ENCODE data around the gene HSF2BP. TPM values are rescaled to one million over a fixed set of nuclear protein-coding genes. Genes with fewer than 3 reads are reported as not detected.

The HSF2BP gene
- total and polyA plus RNA-seq, 2 donors (not counting 1 experiment from before 2014, with no cell fraction given), result 0.49 TPM

GRCh38 chr21:43702785-43703034 is 43.4 kb upstream of the HSF2BP start:
- Histone ChIP-seq H4K20me1 (ENCODE audit: control insufficient read depth, insufficient read depth, low read length, poor library complexity, severe bottlenecking) (no peaks in the 10 kb centered on the region), H2AFZ (ENCODE audit: insufficient read depth, low read depth, low read length, poor library complexity, severe bottlenecking) (peak overlapping the region; percentile 44), H3K4me2 (replicated peaks; ENCODE audit: low read depth, low read length, poor library complexity, severe bottlenecking) (peak overlapping the region; percentile 45), H3K27me3 (replicated peaks in 1 of 4; ENCODE audit: control extremely low read depth in 1 of 4, control insufficient read depth in 3 of 4, insufficient read depth in 4 of 4, low read length in 3 of 4) (peaks cover 0 to 11% (median 2%) of the 10 kb centered on the region in 4 experiments), H3K4me3 (ENCODE audit: control extremely low read depth in 1 of 5, extremely low read depth in 1 of 5, insufficient read depth in 1 of 5, low read depth in 2 of 5, low read length in 4 of 5) (no peak overlapping the region), H3K4me1 (ENCODE audit: control insufficient read depth in 2 of 2, insufficient read depth in 2 of 2, low read length in 2 of 2) (peaks cover 7 to 12% of the 10 kb centered on the region in 2 donors), H3K9ac (ENCODE audit: low read length) (no peak overlapping the region), H3K9me3 (ENCODE audit: control extremely low read depth in 1 of 3, control insufficient read depth in 2 of 3, insufficient read depth in 1 of 3, low read length in 2 of 3) (no peaks in the 10 kb centered on the region), H3K79me2 (ENCODE audit: control insufficient read depth, insufficient read depth, low read length) (no peaks in the 10 kb centered on the region), H3K27ac (ENCODE audit: low read length in 2 of 2) (no peak overlapping the region), H3K36me3 (replicated peaks in 1 of 2; ENCODE audit: control extremely low read depth in 1 of 2, control insufficient read depth in 1 of 2, extremely low read depth in 1 of 2, insufficient read depth in 2 of 2, low read length in 1 of 2) (no peaks in the 10 kb centered on the region)
- Mint-ChIP-seq H3K4me3 (peak overlapping the region; percentile 69), H3K27me3 (peaks cover 6% of the 10 kb centered on the region), H3K27ac (no peak overlapping the region), H3K9me3 (ENCODE audit: insufficient read depth) (no peaks in the 10 kb centered on the region), H3K4me1 (peaks cover 8% of the 10 kb centered on the region)
- ChIA-PET CTCF (no interaction called here), POLR2A (no interaction called here)
- TF ChIP-seq CTCF (IDR thresholded peaks at IDR 0.05) (no peak), EZH2 (IDR thresholded peaks at IDR 0.05; ENCODE audit: borderline replicate concordance, insufficient read depth, low read depth, low read length, poor library complexity, severe bottlenecking) (no peak)
- 36% methylated on average over 9 of the region's 12 CpGs for WGBS (ENCODE audit: insufficient coverage)
- no peak for DNase-seq
- ATAC-seq (ENCODE audit: low read depth), result no peak
- intact Hi-C loops (cut with micrococcal nuclease), result no loop called here

- ChIA-PET CTCF (interaction anchor here (0.5 kb wide), 1 partner anchor 768 kb away, joined by 3 read pairs; no protein-coding TSS in a partner anchor), POLR2A (no interaction called here)
- intact Hi-C loops (cut with micrococcal nuclease), result no loop called here
- H3K9me3 ChIP-seq (ENCODE audit: control extremely low read depth in 1 of 3, control insufficient read depth in 2 of 3, insufficient read depth in 1 of 3, low read length in 2 of 3), result no peaks in the 10 kb centered on the region
- Mint-ChIP-seq H3K4me3 (peak overlapping the region; percentile 69), H3K27me3 (peaks cover 6% of the 10 kb centered on the region), H3K9me3 (ENCODE audit: insufficient read depth) (no peaks in the 10 kb centered on the region), H3K4me1 (peaks cover 8% of the 10 kb centered on the region), H3K27ac (no peak overlapping the region)
- no peaks in the 10 kb centered on the region for H3K79me2 ChIP-seq (ENCODE audit: control insufficient read depth, insufficient read depth, low read length)
- WGBS (ENCODE audit: insufficient coverage), result 63% methylated on average over 24 of the region's 29 CpGs
- no peak overlapping the region for H3K27ac ChIP-seq (ENCODE audit: low read length in 2 of 2)
- peaks cover 0 to 11% (median 2%) of the 10 kb centered on the region in 4 experiments for H3K27me3 ChIP-seq (replicated peaks in 1 of 4; ENCODE audit: control extremely low read depth in 1 of 4, control insufficient read depth in 3 of 4, insufficient read depth in 4 of 4, low read length in 3 of 4)
- H3K36me3 ChIP-seq (replicated peaks in 1 of 2; ENCODE audit: control extremely low read depth in 1 of 2, control insufficient read depth in 1 of 2, extremely low read depth in 1 of 2, insufficient read depth in 2 of 2, low read length in 1 of 2), result peaks cover 0 to 2% of the 10 kb centered on the region in 2 experiments
- TF ChIP-seq EZH2 (IDR thresholded peaks at IDR 0.05; ENCODE audit: borderline replicate concordance, insufficient read depth, low read depth, low read length, poor library complexity, severe bottlenecking) (no peak), CTCF (IDR thresholded peaks at IDR 0.05) (no peak)
- H3K4me1 ChIP-seq (ENCODE audit: control insufficient read depth in 2 of 2, insufficient read depth in 2 of 2, low read length in 2 of 2), result peaks cover 7 to 12% of the 10 kb centered on the region in 2 donors
- ATAC-seq (ENCODE audit: low read depth) (no peak), DNase-seq (no peak)
- H3K4me2 ChIP-seq (replicated peaks; ENCODE audit: low read depth, low read length, poor library complexity, severe bottlenecking), result peak overlapping the region; percentile 45
- no peaks in the 10 kb centered on the region for H4K20me1 ChIP-seq (ENCODE audit: control insufficient read depth, insufficient read depth, low read length, poor library complexity, severe bottlenecking)
- H3K9ac ChIP-seq (ENCODE audit: low read length), result no peak overlapping the region
- H3K4me3 ChIP-seq (ENCODE audit: control extremely low read depth in 1 of 5, extremely low read depth in 1 of 5, insufficient read depth in 1 of 5, low read depth in 2 of 5, low read length in 4 of 5), result no peak overlapping the region
- peak overlapping the region; percentile 44 for H2AFZ ChIP-seq (ENCODE audit: insufficient read depth, low read depth, low read length, poor library complexity, severe bottlenecking)
Observed at GRCh38 chr21:43701936-43702784, 42.9 kb upstream of the HSF2BP start.
